Hepatocyte (in vitro differentiated cells): Measurements from ENCODE around the gene ARHGAP42. TPM values are rescaled to one million over a fixed set of nuclear protein-coding genes. Genes with fewer than 3 reads are reported as not detected.

Source experiments
- DNase-seq: peaks from one replicate; pipeline ENCODE4 v3.0.0-alpha.2; 2016; ENCODE audit warnings: low spot score
- H2AFZ ChIP-seq: fragments of 200-600 bp; sonication (generic); 2 replicates; pipeline ENCODE4 v1.6.0; 2016; ENCODE audit warnings: antibody characterized with exemption, mild to moderate bottlenecking
- H3K27ac ChIP-seq: fragments of 200-600 bp; sonication (generic); 2 replicates; pipeline ENCODE4 v1.5.1; 2016; ENCODE audit warnings: mild to moderate bottlenecking
- H3K27me3 ChIP-seq: fragments of 200-600 bp; sonication (generic); 2 replicates; pipeline ENCODE4 v1.6.1; 2016
- H3K36me3 ChIP-seq: fragments of 200-600 bp; sonication (generic); replicated peaks from 2 replicates; pipeline ENCODE4 v1.5.1; 2016; ENCODE audit warnings: low read depth; ENCODE audit not compliant: insufficient read depth
- H3K4me1 ChIP-seq: fragments of 200-600 bp; sonication (generic); 2 replicates; pipeline ENCODE4 v1.5.1; 2016; ENCODE audit warnings: mild to moderate bottlenecking, moderate library complexity; ENCODE audit not compliant: insufficient read depth
- H3K4me2 ChIP-seq: fragments of 200-600 bp; sonication (generic); 2 replicates; pipeline ENCODE4 v1.6.0; 2016
- H3K4me3 ChIP-seq: fragments of 200-600 bp; sonication (generic); 2 replicates; pipeline ENCODE4 v1.5.1; 2016; ENCODE audit warnings: mild to moderate bottlenecking
- H3K79me2 ChIP-seq: fragments of 200-600 bp; sonication (generic); 2 replicates; pipeline ENCODE4 v1.6.0; 2017; ENCODE audit warnings: mild to moderate bottlenecking
- H3K9me2 ChIP-seq: fragments of 200-600 bp; sonication (generic); replicated peaks from 2 replicates; pipeline ENCODE4 v1.6.0; 2017; ENCODE audit warnings: mild to moderate bottlenecking; ENCODE audit not compliant: insufficient read depth
- H3K9me3 ChIP-seq: fragments of 200-600 bp; sonication (generic); 2 replicates; pipeline ENCODE4 v1.5.1; 2016; ENCODE audit warnings: low read depth, mild to moderate bottlenecking
- H4K20me1 ChIP-seq: fragments of 200-600 bp; sonication (generic); 2 replicates; pipeline ENCODE4 v1.6.0; 2016; ENCODE audit warnings: mild to moderate bottlenecking; ENCODE audit not compliant: insufficient read depth, poor library complexity, severe bottlenecking
- EZH2 ChIP-seq: fragments of 200-600 bp; sonication (generic); IDR thresholded peaks from 2 replicates; pipeline ENCODE4 v1.6.1; 2016; ENCODE audit warnings: antibody characterized with exemption, mild to moderate bottlenecking, borderline replicate concordance
- EZH2phosphoT487 ChIP-seq: fragments of 200-600 bp; sonication (generic); IDR thresholded peaks from one replicate; pipeline ENCODE4 v1.6.1; 2018; ENCODE audit warnings: antibody characterized with exemption, mild to moderate bottlenecking, low read depth, moderate library complexity; ENCODE audit not compliant: unreplicated experiment, severe bottlenecking
- WGBS: methylation state at CpG from one replicate; pipeline ENCODE4 v1.1.6; 2016; ENCODE audit warnings: low lambda C conversion rate; ENCODE audit errors: missing lambda C conversion rate; 5-methylcytosine and 5-hydroxymethylcytosine counted together
- polyA plus RNA-seq: library from polyadenylated mRNA; unstranded; fragments of >200 nt; fragmentation: Nextera tagmentation; extraction: Ambion mirVana; gene quantifications from 2 replicates; pipeline ENCODE4 v1.2.1, GENCODE V29; 2016
- total RNA-seq: library from RNA; depleted of rRNA; stranded (reverse); fragments of >200 nt; gene quantifications from 2 replicates; pipeline ENCODE4 v1.2.3, GENCODE V29; 2014
- TF ChIP-seq, protein P1 (sequence below): fragments of 200-600 bp; sonication (generic); IDR thresholded peaks from 2 replicates; pipeline ENCODE4 v1.5.1; 2016; ENCODE audit warnings: antibody characterized with exemption, mild to moderate bottlenecking; ENCODE audit not compliant: poor library complexity

ARHGAP42 gene
- total and polyA plus RNA-seq, 2 experiments from 2014 or later: 8.7 to 26.5 TPM

DNA sequence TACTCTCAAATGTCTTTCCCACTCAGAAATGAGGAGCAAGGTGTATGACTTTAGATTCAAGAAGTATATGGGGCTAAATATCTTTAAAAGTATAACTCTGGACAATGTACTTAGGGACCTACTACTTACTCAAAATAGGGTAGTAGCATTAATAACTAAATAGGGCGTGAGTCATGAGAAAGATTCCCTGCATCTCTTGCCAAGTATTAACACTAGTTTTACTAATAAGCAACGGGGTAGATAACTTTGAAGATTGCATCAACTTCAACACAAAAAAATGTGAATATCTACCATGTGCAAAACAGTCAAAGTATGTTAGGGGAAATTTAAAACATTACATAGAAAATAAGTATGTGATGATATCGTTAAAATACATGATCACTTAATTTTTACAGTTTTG lies 342.9 kb downstream of the ARHGAP42 start:
- no peaks in the 10 kb centered on the region for H3K9me3 ChIP-seq
- H3K9me2 ChIP-seq: no peaks in the 10 kb centered on the region
- no peaks in the 10 kb centered on the region for H3K36me3 ChIP-seq
- no peak for TF ChIP-seq EZH2phosphoT487
- no peak for TF ChIP-seq EZH2
- TF ChIP-seq, protein P1, sequence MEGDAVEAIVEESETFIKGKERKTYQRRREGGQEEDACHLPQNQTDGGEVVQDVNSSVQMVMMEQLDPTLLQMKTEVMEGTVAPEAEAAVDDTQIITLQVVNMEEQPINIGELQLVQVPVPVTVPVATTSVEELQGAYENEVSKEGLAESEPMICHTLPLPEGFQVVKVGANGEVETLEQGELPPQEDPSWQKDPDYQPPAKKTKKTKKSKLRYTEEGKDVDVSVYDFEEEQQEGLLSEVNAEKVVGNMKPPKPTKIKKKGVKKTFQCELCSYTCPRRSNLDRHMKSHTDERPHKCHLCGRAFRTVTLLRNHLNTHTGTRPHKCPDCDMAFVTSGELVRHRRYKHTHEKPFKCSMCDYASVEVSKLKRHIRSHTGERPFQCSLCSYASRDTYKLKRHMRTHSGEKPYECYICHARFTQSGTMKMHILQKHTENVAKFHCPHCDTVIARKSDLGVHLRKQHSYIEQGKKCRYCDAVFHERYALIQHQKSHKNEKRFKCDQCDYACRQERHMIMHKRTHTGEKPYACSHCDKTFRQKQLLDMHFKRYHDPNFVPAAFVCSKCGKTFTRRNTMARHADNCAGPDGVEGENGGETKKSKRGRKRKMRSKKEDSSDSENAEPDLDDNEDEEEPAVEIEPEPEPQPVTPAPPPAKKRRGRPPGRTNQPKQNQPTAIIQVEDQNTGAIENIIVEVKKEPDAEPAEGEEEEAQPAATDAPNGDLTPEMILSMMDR: no peak
- H2AFZ ChIP-seq: no peak overlapping the region
- H3K27ac ChIP-seq: no peak overlapping the region
- no peak for DNase-seq
- H3K79me2 ChIP-seq: no peaks in the 10 kb centered on the region
- H4K20me1 ChIP-seq: no peaks in the 10 kb centered on the region
- no peak overlapping the region for H3K4me2 ChIP-seq
- no peaks in the 10 kb centered on the region for H3K4me1 ChIP-seq
- no peaks in the 10 kb centered on the region for H3K27me3 ChIP-seq
- H3K4me3 ChIP-seq: no peak overlapping the region
- 85% methylated on average over 3 of the region's 3 CpGs for WGBS

DNA sequence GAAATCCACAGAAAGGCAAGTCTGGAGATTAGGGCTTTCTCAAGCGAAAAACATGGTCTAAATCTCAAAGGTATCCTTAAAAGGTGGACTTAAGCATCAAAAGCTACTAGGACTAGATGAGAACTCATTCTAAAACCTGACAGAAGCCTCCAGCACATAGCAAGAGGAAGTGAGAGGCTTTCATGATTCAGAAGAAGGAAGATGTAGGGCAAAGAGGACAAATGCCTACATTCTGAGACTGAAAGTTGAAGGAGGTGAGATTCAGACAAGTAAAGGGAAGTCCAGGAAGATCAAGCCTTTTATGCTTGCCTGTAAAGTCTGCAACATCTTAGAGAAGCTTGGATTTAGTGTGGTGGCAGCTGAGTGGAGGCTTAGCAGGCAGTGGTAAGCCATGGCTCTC lies 343.6 kb downstream of the ARHGAP42 start:
- H3K27ac ChIP-seq: no peak overlapping the region
- H2AFZ ChIP-seq: no peak overlapping the region
- H3K36me3 ChIP-seq: no peaks in the 10 kb centered on the region
- no peak for DNase-seq
- H3K9me3 ChIP-seq: no peaks in the 10 kb centered on the region
- H3K4me3 ChIP-seq: no peak overlapping the region
- TF ChIP-seq, protein P1: no peak
- TF ChIP-seq EZH2phosphoT487 (no peak), EZH2 (no peak)
- whole genome bisulfite sequencing: 87% methylated on average over 1 of the region's 1 CpG
- H3K9me2 ChIP-seq: no peaks in the 10 kb centered on the region
- H3K4me1 ChIP-seq: no peaks in the 10 kb centered on the region
- no peak overlapping the region for H3K4me2 ChIP-seq
- H4K20me1 ChIP-seq: no peaks in the 10 kb centered on the region
- no peaks in the 10 kb centered on the region for H3K79me2 ChIP-seq
- H3K27me3 ChIP-seq: no peaks in the 10 kb centered on the region

DNA sequence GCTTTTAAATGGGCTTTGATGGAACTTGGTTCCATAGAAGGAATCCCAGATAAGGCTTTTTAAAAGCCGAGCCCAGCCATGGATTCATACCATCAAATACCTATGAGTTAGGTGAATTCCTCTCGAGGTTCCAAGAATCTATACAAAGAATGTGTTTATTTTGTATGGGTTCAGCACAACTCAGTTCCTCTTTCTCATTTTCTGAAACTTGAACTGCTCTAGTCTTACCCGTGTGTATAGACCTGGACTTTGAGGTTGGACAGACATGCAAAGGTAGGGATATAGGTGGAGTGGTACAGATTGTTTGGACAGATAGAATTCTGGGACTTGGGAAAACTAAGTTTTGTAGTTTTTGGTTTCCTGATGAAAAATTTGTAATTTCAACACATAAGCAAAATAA lies 344.6 kb downstream of the ARHGAP42 start:
- WGBS: 93% methylated on average over 3 of the region's 3 CpGs
- TF ChIP-seq EZH2phosphoT487 (no peak), EZH2 (no peak)
- TF ChIP-seq, protein P1: no peak
- no peak overlapping the region for H3K4me3 ChIP-seq
- no peaks in the 10 kb centered on the region for H3K9me2 ChIP-seq
- no peak overlapping the region for H3K27ac ChIP-seq
- no peaks in the 10 kb centered on the region for H3K9me3 ChIP-seq
- no peaks in the 10 kb centered on the region for H4K20me1 ChIP-seq
- H3K79me2 ChIP-seq: no peaks in the 10 kb centered on the region
- H3K36me3 ChIP-seq: no peaks in the 10 kb centered on the region
- H3K27me3 ChIP-seq: no peaks in the 10 kb centered on the region
- H2AFZ ChIP-seq: no peak overlapping the region
- H3K4me2 ChIP-seq: no peak overlapping the region
- no peaks in the 10 kb centered on the region for H3K4me1 ChIP-seq
- DNase-seq: no peak

DNA sequence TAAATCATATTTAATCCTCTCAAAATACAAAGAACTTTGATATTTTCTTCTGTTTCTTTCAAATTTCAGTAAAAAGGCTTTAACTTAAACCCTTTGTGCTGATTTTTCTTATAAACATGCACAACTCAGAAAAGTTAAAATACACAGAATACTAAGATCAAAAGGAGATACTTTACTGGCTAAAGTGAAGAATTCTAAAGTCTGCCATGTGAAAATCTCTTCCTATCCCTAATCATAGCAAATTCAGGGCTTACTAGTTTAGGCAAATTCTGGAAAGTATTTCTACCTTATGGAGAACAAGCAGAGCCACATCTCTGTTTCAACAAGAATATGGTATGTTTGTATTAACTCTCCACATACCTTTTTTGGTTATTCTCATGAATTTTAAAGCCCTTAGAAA lies 345.9 kb downstream of the ARHGAP42 start:
- Histone ChIP-seq H3K27me3 (no peaks in the 10 kb centered on the region), H3K36me3 (no peaks in the 10 kb centered on the region), H3K9me2 (no peaks in the 10 kb centered on the region), H3K79me2 (no peaks in the 10 kb centered on the region), H3K4me3 (no peak overlapping the region), H3K9me3 (no peaks in the 10 kb centered on the region), H3K4me2 (no peak overlapping the region), H2AFZ (no peak overlapping the region), H3K4me1 (no peaks in the 10 kb centered on the region), H4K20me1 (no peaks in the 10 kb centered on the region), H3K27ac (no peak overlapping the region)
- no peak for DNase-seq
- no peak for TF ChIP-seq EZH2
- TF ChIP-seq EZH2phosphoT487: no peak
- TF ChIP-seq, protein P1: no peak
